Measurements from ENCODE around the gene PAX5. TPM values are rescaled to one million over a fixed set of nuclear protein-coding genes. Genes with fewer than 3 reads are reported as not detected.

PAX5 gene
- total RNA-seq, 1 donor from 2014 or later = not detected

DNA sequence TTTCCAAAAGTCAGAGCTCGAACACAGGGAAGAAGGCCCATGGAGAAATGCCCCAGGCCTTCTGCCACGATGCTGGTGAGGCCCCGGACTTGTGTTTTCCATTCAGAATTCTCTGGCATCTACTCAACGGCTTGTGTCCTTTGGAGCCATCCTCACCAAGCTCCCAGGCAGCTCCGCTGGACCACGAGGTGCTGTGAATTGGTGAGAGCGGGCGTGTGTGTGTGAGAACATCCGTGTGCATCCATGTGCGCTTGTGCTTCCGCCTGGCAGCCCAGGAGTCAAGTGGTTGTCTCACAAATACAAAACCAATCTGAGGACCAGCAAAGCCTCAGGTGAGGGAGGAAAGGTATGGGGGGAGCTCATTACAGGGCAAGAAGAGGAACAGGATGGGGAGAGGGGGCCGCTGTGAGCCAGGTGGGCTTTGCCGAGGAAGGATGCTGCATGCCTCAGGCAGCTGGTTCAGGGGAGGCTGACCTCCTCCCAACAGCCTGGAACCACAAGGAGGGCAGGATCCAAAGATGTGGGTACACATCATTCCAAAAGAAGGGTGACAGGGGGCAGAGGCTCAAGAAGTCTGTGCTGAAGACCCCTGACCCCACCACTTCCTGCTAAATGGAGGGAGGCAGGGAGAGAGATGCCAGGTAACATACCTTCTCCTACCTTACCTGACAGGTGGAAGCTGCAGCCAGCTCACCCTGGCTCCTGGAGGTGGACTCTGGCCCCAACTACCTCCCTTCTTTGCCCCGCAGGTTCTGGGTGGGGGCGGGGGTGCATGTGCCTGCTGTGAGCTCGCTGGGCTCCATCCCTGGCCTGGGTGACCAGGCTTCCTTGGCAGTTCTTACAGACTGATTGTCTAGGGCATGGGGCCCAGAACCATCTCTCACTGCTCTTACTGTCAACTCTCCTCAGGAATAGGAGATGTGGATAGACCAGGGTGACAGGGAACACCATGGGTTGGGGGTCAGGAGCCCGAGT, 196.3 kb downstream of the PAX5 start:
- Histone ChIP-seq H3K4me3 (ENCODE audit: low read depth, low read length) (no peak overlapping the region), H3K36me3 (ENCODE audit: control insufficient read depth, insufficient read depth, low read length) (no peaks in the 10 kb centered on the region), H3K27me3 (ENCODE audit: control insufficient read depth, insufficient read depth, low read length) (peaks cover 27% of the 10 kb centered on the region)
- DNase-seq (ENCODE audit: low read depth) = no peak
- TF ChIP-seq, protein P1, sequence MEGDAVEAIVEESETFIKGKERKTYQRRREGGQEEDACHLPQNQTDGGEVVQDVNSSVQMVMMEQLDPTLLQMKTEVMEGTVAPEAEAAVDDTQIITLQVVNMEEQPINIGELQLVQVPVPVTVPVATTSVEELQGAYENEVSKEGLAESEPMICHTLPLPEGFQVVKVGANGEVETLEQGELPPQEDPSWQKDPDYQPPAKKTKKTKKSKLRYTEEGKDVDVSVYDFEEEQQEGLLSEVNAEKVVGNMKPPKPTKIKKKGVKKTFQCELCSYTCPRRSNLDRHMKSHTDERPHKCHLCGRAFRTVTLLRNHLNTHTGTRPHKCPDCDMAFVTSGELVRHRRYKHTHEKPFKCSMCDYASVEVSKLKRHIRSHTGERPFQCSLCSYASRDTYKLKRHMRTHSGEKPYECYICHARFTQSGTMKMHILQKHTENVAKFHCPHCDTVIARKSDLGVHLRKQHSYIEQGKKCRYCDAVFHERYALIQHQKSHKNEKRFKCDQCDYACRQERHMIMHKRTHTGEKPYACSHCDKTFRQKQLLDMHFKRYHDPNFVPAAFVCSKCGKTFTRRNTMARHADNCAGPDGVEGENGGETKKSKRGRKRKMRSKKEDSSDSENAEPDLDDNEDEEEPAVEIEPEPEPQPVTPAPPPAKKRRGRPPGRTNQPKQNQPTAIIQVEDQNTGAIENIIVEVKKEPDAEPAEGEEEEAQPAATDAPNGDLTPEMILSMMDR (IDR thresholded peaks at IDR 0.05; ENCODE audit: insufficient read depth, low read length, poor library complexity, severe bottlenecking) = no peak

DNA sequence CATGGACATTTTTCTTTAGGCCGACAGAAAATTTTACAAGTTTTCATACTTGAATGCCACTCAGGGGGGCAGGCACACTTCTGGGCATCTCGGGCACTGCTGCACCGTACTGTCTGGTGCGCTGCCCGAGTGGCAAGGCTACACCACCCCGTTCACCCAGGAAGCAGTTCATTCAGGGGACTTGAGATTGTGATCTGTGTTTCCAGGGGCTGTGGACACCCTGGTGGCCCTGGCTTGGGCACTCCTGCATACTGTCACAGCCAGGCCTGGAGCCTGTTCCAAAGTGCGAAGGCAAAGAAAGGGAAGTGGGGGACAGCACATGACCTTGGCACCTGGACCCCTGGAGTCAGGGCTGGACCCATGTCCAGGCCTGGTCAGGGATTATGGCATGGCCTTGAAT, 197.6 kb downstream of the PAX5 start:
- peaks cover 30% of the 10 kb centered on the region for H3K27me3 ChIP-seq (ENCODE audit: control insufficient read depth, insufficient read depth, low read length)

GRCh38 chr9:36835271-36835996, 198.6 kb downstream of the PAX5 start:
- H3K27me3 ChIP-seq (ENCODE audit: control insufficient read depth, insufficient read depth, low read length) = peaks cover 37% of the 10 kb centered on the region
- no peak for DNase-seq (ENCODE audit: low read depth)
- TF ChIP-seq, protein P1 (IDR thresholded peaks at IDR 0.05; ENCODE audit: insufficient read depth, low read length, poor library complexity, severe bottlenecking) = no peak
- H3K4me3 ChIP-seq (ENCODE audit: low read depth, low read length) = no peak overlapping the region
- H3K36me3 ChIP-seq (ENCODE audit: control insufficient read depth, insufficient read depth, low read length) = no peaks in the 10 kb centered on the region

More for the DNA sequence above, 197.6 kb downstream of the PAX5 start:
- Histone ChIP-seq H3K36me3 (ENCODE audit: control insufficient read depth, insufficient read depth, low read length) (no peaks in the 10 kb centered on the region), H3K4me3 (ENCODE audit: low read depth, low read length) (no peak overlapping the region)
- TF ChIP-seq, protein P1 (IDR thresholded peaks at IDR 0.05; ENCODE audit: insufficient read depth, low read length, poor library complexity, severe bottlenecking) = no peak
- DNase-seq (ENCODE audit: low read depth) = no peak

- Histone ChIP-seq H3K36me3 (ENCODE audit: control insufficient read depth, insufficient read depth, low read length) (no peaks in the 10 kb centered on the region), H3K4me3 (ENCODE audit: low read depth, low read length) (no peak overlapping the region), H3K27me3 (ENCODE audit: control insufficient read depth, insufficient read depth, low read length) (peaks cover 34% of the 10 kb centered on the region)
- TF ChIP-seq, protein P1 (IDR thresholded peaks at IDR 0.05; ENCODE audit: insufficient read depth, low read length, poor library complexity, severe bottlenecking) = no peak
- no peak for DNase-seq (ENCODE audit: low read depth)
These were observed 199.3 kb downstream of the PAX5 start for GRCh38 chr9:36834736-36835135.

DNA sequence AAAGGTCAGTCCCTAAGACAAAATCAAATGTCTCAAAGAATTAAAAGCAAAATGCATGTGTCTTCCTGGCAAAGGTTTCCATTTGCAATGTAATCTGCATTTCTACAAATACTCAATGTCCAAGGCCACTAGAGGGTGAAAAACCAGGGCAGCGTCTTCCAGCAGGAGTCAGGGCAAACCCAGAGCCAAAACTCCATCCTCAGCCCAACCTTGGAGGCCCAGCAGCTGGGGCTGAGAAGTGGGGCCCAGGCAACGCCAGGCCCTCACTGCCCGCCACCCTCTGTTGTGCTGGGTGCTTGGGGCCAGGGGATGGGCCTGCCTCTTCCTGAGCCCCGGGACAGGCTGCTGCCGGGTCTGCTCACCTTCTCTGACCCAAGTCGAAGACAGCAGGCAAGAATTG, 200.1 kb downstream of the PAX5 start:
- Histone ChIP-seq H3K36me3 (ENCODE audit: control insufficient read depth, insufficient read depth, low read length) (no peaks in the 10 kb centered on the region), H3K27me3 (ENCODE audit: control insufficient read depth, insufficient read depth, low read length) (peaks cover 29% of the 10 kb centered on the region), H3K4me3 (ENCODE audit: low read depth, low read length) (no peak overlapping the region)
- DNase-seq (ENCODE audit: low read depth) = no peak
- TF ChIP-seq, protein P1 (IDR thresholded peaks at IDR 0.05; ENCODE audit: insufficient read depth, low read length, poor library complexity, severe bottlenecking) = no peak
